K562 (cell line): ENCODE data around the gene MEIS1. TPM values are rescaled to one million over a fixed set of nuclear protein-coding genes. Genes with fewer than 3 reads are reported as not detected.

Experiments used
- GTF2B ChIP-seq: IDR thresholded peaks from 2 replicates; pipeline ENCODE4 v1.6.1; 2011; ENCODE audit not compliant: insufficient read length; ENCODE audit errors: extremely low read depth
- NCOA6 ChIP-seq: fragments of 450-650 bp; IDR thresholded peaks from 2 replicates; pipeline ENCODE4 v1.6.1; 2017; ENCODE audit warnings: mild to moderate bottlenecking
- TSHZ1 ChIP-seq: fragments of 250-450 bp; sonication (Bioruptor Pico); IDR thresholded peaks from 2 replicates; pipeline ENCODE4 v1.4.0; 2020; ENCODE audit warnings: mild to moderate bottlenecking, moderate library complexity
- polyA plus RNA-seq, 8 experiments: library from polyadenylated mRNA; depleted of rRNA in 4 of 8; stranded (reverse) in 5 of 8; unstranded in 3 of 8; fragments of >200 nt; fragmentation: Nextera tagmentation in 2 of 8; fragmentation: Illumina TruSeq in 1 of 8; extraction: Ambion mirVana in 2 of 8; extraction: Trizol in 1 of 8; gene quantifications; 2 replicates each; pipeline versions ENCODE4 v1.2.1 to v1.2.3, GENCODE V29; 2011 to 2014; ENCODE audit warnings: inconsistent platforms in 1 of 8, missing spikeins in 1 of 8
- total RNA-seq, 7 experiments: library from RNA; depleted of rRNA in 6 of 7; stranded (reverse); fragments of >200 nt in 6 of 7; fragmentation: Illumina TruSeq in 2 of 7; extraction: Trizol in 2 of 7; gene quantifications; 2 replicates each; pipeline versions ENCODE4 v1.2.1 to v1.2.3, GENCODE V29; 2011 to 2021; ENCODE audit warnings: low replicate concordance in 1 of 7
- TF ChIP-seq, protein P1 (sequence below), 2 experiments: IDR thresholded peaks; 2 replicates each; pipeline ENCODE4 v1.6.1; 2011; ENCODE audit warnings: borderline replicate concordance in 1 of 2, control low read depth in 1 of 2, low read depth in 1 of 2, low read length in 1 of 2, mild to moderate bottlenecking in 1 of 2, mixed read lengths in 1 of 2, moderate library complexity in 1 of 2; ENCODE audit not compliant: insufficient read depth in 1 of 2, insufficient read length in 1 of 2, poor library complexity in 1 of 2, severe bottlenecking in 1 of 2; ENCODE audit errors: extremely low read depth in 1 of 2
- TF ChIP-seq, protein P2 (sequence below): fragments of 450-650 bp; conservative IDR thresholded peaks from 2 replicates; pipeline ENCODE4 v1.6.1; 2016; ENCODE audit warnings: missing genetic modification characterization, low read depth, mild to moderate bottlenecking, missing compliant biosample characterization, moderate library complexity

Gene MEIS1
- total and polyA plus RNA-seq, 9 of the 15 experiments (the other 6 are each of a cell fraction or from before 2014, with no cell fraction given) = 2.3 to 9.0 (median 5.9) TPM

DNA sequence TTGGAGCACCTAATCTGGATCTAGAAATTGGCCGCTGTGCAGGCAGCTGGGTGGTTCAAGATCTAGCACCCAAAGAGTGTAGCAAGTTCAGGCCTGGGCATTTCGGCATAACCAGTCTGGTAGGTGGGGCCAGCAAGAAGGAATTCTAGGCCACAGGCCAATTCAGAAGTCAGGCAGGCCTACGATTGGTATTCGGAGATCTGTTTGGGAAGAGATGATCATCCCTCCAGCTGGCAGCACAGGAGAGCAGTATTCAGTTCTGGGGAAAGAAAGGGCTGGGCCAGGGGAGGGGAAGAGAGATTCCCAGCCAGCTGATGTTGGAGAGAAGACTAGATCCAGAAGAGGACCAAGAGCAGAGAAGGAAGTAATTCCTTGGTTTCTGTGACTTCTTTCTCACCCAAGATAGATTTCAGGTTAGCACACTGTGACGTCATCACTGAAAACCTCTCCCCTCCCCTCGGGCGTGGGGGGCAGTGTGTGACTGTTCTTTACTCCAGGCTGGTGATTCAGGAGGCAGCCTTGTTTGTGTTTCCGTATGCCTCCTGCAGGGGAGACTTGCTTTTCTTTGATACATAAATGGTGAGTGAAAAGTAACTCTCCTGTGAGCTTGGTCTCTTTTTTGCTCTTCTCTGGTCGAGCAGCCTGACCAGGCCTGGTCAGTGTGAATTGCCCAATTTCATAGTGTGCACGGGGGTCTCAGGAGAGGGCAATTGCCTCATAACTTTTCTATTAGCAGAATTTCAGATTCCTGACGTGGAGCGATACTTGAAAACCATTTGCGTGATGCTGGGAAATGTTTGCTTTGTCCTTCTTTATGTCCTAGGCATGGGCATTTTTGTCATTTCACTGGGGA, 61.1 kb downstream of the MEIS1 start (continued):
- TF ChIP-seq TSHZ1 (CRISPR knock-in tag) (no peak), NCOA6 (no peak), GTF2B (no peak)
- TF ChIP-seq, protein P1, sequence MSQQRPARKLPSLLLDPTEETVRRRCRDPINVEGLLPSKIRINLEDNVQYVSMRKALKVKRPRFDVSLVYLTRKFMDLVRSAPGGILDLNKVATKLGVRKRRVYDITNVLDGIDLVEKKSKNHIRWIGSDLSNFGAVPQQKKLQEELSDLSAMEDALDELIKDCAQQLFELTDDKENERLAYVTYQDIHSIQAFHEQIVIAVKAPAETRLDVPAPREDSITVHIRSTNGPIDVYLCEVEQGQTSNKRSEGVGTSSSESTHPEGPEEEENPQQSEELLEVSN (IDR thresholded peaks at IDR 0.05; ENCODE audit: borderline replicate concordance in 1 of 2, extremely low read depth in 1 of 2, insufficient read depth in 1 of 2, insufficient read length in 1 of 2, low read depth in 1 of 2, low read length in 1 of 2, poor library complexity in 1 of 2, severe bottlenecking in 1 of 2) = no peak
- TF ChIP-seq, protein P2, sequence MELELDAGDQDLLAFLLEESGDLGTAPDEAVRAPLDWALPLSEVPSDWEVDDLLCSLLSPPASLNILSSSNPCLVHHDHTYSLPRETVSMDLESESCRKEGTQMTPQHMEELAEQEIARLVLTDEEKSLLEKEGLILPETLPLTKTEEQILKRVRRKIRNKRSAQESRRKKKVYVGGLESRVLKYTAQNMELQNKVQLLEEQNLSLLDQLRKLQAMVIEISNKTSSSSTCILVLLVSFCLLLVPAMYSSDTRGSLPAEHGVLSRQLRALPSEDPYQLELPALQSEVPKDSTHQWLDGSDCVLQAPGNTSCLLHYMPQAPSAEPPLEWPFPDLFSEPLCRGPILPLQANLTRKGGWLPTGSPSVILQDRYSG = no peak
